Sciatic nerve (tissue), 2 donors: Measurements from ENCODE around the gene MTMR2. TPM values are rescaled to one million over a fixed set of nuclear protein-coding genes. Genes with fewer than 3 reads are reported as not detected.
A peak's percentile ranks its signal among the peaks of the same experiment; 100 is the strongest.

Source experiments
- ATAC-seq: fragments of 200-7000 bp; cut with Tn5 transposase; one replicate; pipeline ENCODE4 v1.9.1; 2020; ENCODE audit warnings: mild to moderate bottlenecking, moderate library complexity
- DNase-seq: peaks from one replicate; pipeline ENCODE4 v3.0.0-alpha.2; 2020; ENCODE audit warnings: low spot score
- intact Hi-C: fragments of 100-400 bp; cut with DNase I; formaldehyde crosslinking; loops from one replicate; pipeline ENCODE4 v1.14.2; 2022
- total RNA-seq: library from RNA; stranded (reverse); fragmentation: NEBNext Ultra II Directional; extraction: Animal tissue kit (Norgen Biotek cat#: 25700); gene quantifications from one replicate; pipeline ENCODE4 v1.2.1, GENCODE V29; 2021
- donor health status: DM: no; HTN: no; CAD: no.
- donor health status: DM: no; HTN: no; CAD: no.

MTMR2 gene
- total RNA-seq, 1 donor from 2014 or later = 31.5 TPM

- intact Hi-C loops = no loop called here
- DNase-seq = no peak
- ATAC-seq = no peak
Measured at GRCh38 chr11:95792700-95793099, 131.2 kb downstream of the MTMR2 start.

GRCh38 chr11:95792200-95792599 is 131.7 kb downstream of the MTMR2 start:
- no peak for ATAC-seq
- intact Hi-C loops = no loop called here
- no peak for DNase-seq

- DNase-seq (no peak), ATAC-seq (no peak)
- intact Hi-C loops = no loop called here
Measured at GRCh38 chr11:95791709-95792033, 132.2 kb downstream of the MTMR2 start.

GRCh38 chr11:95790933-95791708 is 132.8 kb downstream of the MTMR2 start:
- ATAC-seq (peak; percentile 16), DNase-seq (peak; percentile 79)
- intact Hi-C loops = no loop called here

- DNase-seq (peak; percentile 98), ATAC-seq (peak; percentile 96)
- intact Hi-C loops = no loop called here
Measured at GRCh38 chr11:95790123-95790932, 133.6 kb downstream of the MTMR2 start, which contains the start of gene CEP57. CEP57 (plus strand) TSS chr11:95790498; CDS start chr11:95790699, 201 bp downstream.

- peak; percentile 97 for DNase-seq
- ATAC-seq = peak; percentile 96
- intact Hi-C loops = no loop called here
Measured at GRCh38 chr11:95789506-95790122, 134.3 kb downstream of the MTMR2 start, which contains the start of gene FAM76B. FAM76B (minus strand) TSS chr11:95789782; CDS start chr11:95789478, 304 bp downstream.

- no peak for DNase-seq
- intact Hi-C loops = no loop called here
Measured at GRCh38 chr11:95788921-95789505, 134.9 kb downstream of the MTMR2 start.

More at GRCh38 chr11:95788921-95789505, 134.9 kb downstream of the MTMR2 start:
- ATAC-seq = no peak

Other genes with a start within 250 kb of the MTMR2 start
- 45.6 TPM for gene FAM76B, start 134.3 kb downstream of the MTMR2 start, total RNA-seq
- 48.1 TPM for gene CEP57, start 133.6 kb downstream of the MTMR2 start, total RNA-seq